H1 (cell line): Measurements from ENCODE around the gene MIS18A.

Experiments
- TF ChIP-seq, protein P1 (sequence below): fragments of 300-600 bp; sonication (generic); IDR thresholded peaks from 2 replicates; pipeline ENCODE4 v1.7.1; 2012; ENCODE audit warnings: low read length, moderate library complexity, mild to moderate bottlenecking, inconsistent platforms; ENCODE audit not compliant: insufficient replicate concordance
- TF ChIP-seq, protein P2 (sequence below), 3 experiments: IDR thresholded peaks; 1 replicate in 2 of 3; 2 replicates in 1 of 3; pipeline versions ENCODE4 v1.5.1 to v1.6.1; 2011; ENCODE audit warnings: low read length in 3 of 3, mild to moderate bottlenecking in 3 of 3, inconsistent platforms in 2 of 3, low read depth in 1 of 3, moderate library complexity in 1 of 3; ENCODE audit not compliant: insufficient read depth in 1 of 3; ENCODE audit errors: control extremely low read depth in 1 of 3

DNA sequence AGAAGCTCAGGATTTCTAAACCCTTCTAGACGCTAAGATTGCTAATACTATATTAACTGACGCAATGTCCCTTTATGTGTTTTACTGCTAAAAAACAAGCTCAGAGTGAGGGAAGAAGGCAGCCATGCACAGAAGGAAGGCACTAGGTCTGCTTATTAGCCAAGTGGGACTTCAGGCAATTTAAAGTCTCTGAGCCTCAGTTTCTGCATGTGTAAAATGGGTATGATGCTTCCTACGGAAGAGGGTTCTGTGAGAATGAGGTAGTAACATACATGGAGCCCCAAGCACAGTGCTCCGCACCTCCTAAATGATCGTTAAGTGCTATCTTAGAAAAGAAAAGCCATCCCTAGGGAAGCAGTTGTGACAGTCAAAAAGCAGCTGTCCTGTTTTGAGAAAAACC lies 16.9 kb downstream of the MIS18A start:
- TF ChIP-seq, protein P1, sequence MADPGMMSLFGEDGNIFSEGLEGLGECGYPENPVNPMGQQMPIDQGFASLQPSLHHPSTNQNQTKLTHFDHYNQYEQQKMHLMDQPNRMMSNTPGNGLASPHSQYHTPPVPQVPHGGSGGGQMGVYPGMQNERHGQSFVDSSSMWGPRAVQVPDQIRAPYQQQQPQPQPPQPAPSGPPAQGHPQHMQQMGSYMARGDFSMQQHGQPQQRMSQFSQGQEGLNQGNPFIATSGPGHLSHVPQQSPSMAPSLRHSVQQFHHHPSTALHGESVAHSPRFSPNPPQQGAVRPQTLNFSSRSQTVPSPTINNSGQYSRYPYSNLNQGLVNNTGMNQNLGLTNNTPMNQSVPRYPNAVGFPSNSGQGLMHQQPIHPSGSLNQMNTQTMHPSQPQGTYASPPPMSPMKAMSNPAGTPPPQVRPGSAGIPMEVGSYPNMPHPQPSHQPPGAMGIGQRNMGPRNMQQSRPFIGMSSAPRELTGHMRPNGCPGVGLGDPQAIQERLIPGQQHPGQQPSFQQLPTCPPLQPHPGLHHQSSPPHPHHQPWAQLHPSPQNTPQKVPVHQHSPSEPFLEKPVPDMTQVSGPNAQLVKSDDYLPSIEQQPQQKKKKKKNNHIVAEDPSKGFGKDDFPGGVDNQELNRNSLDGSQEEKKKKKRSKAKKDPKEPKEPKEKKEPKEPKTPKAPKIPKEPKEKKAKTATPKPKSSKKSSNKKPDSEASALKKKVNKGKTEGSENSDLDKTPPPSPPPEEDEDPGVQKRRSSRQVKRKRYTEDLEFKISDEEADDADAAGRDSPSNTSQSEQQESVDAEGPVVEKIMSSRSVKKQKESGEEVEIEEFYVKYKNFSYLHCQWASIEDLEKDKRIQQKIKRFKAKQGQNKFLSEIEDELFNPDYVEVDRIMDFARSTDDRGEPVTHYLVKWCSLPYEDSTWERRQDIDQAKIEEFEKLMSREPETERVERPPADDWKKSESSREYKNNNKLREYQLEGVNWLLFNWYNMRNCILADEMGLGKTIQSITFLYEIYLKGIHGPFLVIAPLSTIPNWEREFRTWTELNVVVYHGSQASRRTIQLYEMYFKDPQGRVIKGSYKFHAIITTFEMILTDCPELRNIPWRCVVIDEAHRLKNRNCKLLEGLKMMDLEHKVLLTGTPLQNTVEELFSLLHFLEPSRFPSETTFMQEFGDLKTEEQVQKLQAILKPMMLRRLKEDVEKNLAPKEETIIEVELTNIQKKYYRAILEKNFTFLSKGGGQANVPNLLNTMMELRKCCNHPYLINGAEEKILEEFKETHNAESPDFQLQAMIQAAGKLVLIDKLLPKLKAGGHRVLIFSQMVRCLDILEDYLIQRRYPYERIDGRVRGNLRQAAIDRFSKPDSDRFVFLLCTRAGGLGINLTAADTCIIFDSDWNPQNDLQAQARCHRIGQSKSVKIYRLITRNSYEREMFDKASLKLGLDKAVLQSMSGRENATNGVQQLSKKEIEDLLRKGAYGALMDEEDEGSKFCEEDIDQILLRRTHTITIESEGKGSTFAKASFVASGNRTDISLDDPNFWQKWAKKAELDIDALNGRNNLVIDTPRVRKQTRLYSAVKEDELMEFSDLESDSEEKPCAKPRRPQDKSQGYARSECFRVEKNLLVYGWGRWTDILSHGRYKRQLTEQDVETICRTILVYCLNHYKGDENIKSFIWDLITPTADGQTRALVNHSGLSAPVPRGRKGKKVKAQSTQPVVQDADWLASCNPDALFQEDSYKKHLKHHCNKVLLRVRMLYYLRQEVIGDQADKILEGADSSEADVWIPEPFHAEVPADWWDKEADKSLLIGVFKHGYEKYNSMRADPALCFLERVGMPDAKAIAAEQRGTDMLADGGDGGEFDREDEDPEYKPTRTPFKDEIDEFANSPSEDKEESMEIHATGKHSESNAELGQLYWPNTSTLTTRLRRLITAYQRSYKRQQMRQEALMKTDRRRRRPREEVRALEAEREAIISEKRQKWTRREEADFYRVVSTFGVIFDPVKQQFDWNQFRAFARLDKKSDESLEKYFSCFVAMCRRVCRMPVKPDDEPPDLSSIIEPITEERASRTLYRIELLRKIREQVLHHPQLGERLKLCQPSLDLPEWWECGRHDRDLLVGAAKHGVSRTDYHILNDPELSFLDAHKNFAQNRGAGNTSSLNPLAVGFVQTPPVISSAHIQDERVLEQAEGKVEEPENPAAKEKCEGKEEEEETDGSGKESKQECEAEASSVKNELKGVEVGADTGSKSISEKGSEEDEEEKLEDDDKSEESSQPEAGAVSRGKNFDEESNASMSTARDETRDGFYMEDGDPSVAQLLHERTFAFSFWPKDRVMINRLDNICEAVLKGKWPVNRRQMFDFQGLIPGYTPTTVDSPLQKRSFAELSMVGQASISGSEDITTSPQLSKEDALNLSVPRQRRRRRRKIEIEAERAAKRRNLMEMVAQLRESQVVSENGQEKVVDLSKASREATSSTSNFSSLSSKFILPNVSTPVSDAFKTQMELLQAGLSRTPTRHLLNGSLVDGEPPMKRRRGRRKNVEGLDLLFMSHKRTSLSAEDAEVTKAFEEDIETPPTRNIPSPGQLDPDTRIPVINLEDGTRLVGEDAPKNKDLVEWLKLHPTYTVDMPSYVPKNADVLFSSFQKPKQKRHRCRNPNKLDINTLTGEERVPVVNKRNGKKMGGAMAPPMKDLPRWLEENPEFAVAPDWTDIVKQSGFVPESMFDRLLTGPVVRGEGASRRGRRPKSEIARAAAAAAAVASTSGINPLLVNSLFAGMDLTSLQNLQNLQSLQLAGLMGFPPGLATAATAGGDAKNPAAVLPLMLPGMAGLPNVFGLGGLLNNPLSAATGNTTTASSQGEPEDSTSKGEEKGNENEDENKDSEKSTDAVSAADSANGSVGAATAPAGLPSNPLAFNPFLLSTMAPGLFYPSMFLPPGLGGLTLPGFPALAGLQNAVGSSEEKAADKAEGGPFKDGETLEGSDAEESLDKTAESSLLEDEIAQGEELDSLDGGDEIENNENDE = no peak
- TF ChIP-seq, protein P2, sequence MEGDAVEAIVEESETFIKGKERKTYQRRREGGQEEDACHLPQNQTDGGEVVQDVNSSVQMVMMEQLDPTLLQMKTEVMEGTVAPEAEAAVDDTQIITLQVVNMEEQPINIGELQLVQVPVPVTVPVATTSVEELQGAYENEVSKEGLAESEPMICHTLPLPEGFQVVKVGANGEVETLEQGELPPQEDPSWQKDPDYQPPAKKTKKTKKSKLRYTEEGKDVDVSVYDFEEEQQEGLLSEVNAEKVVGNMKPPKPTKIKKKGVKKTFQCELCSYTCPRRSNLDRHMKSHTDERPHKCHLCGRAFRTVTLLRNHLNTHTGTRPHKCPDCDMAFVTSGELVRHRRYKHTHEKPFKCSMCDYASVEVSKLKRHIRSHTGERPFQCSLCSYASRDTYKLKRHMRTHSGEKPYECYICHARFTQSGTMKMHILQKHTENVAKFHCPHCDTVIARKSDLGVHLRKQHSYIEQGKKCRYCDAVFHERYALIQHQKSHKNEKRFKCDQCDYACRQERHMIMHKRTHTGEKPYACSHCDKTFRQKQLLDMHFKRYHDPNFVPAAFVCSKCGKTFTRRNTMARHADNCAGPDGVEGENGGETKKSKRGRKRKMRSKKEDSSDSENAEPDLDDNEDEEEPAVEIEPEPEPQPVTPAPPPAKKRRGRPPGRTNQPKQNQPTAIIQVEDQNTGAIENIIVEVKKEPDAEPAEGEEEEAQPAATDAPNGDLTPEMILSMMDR (IDR thresholded peaks at IDR 0.05; ENCODE audit: control extremely low read depth in 1 of 3, insufficient read depth in 1 of 3, low read depth in 1 of 3, low read length in 3 of 3) = no peak
